K562 (cell line): ENCODE data around the gene SLC5A2. TPM values are rescaled to one million over a fixed set of nuclear protein-coding genes. Genes with fewer than 3 reads are reported as not detected.

ENCODE experiments used
- DDX20 ChIP-seq: fragments of 450-650 bp; IDR thresholded peaks from 2 replicates; pipeline ENCODE4 v1.6.1; 2016; ENCODE audit warnings: missing genetic modification characterization, low read depth, mild to moderate bottlenecking, missing compliant biosample characterization, moderate library complexity
- FOXP1 ChIP-seq: sonication (generic); formaldehyde crosslinking; IDR thresholded peaks from 2 replicates; pipeline ENCODE4 v1.8.0; 2022; ENCODE audit warnings: mild to moderate bottlenecking, missing genetic modification reagents
- MED1 ChIP-seq: sonication (generic); formaldehyde crosslinking; IDR thresholded peaks from 2 replicates; pipeline ENCODE4 v1.8.1; 2023; ENCODE audit warnings: missing genetic modification reagents, borderline replicate concordance
- MGA ChIP-seq: fragments of 450-650 bp; IDR thresholded peaks from 2 replicates; pipeline ENCODE4 v1.6.1; 2016; ENCODE audit warnings: mild to moderate bottlenecking, moderate library complexity
- RAD21 ChIP-seq, 2 experiments: fragments of 250-450 bp in 1 of 2; fragments of 450-650 bp in 1 of 2; sonication (Bioruptor Pico) in 1 of 2; formaldehyde crosslinking in 1 of 2; IDR thresholded peaks in 1 of 2; conservative IDR thresholded peaks in 1 of 2; 2 replicates each; pipeline versions ENCODE4 v1.4.0 to v1.8.0; 2020 to 2022; ENCODE audit warnings: mild to moderate bottlenecking in 2 of 2, moderate library complexity in 1 of 2
- RBFOX2 ChIP-seq: fragments of 200-400 bp; formaldehyde crosslinking; IDR thresholded peaks from 2 replicates; pipeline ENCODE4 v1.6.1; 2017; ENCODE audit warnings: low read depth, mild to moderate bottlenecking, low read length, moderate library complexity
- SMAD4 ChIP-seq: fragments of 250-450 bp; sonication (Bioruptor Pico); conservative IDR thresholded peaks from 2 replicates; pipeline ENCODE4 v1.8.0; 2021; ENCODE audit warnings: inconsistent platforms, mild to moderate bottlenecking, moderate library complexity
- SUPT5H ChIP-seq: fragments of 450-650 bp; IDR thresholded peaks from 2 replicates; pipeline ENCODE4 v1.6.1; 2016
- ZNF57 ChIP-seq: fragments of 450-650 bp; formaldehyde crosslinking; IDR thresholded peaks from 2 replicates; pipeline ENCODE4 v1.4.0; 2020; ENCODE audit warnings: mild to moderate bottlenecking, moderate library complexity
- ZNF644 ChIP-seq: fragments of 200-800 bp; sonication (Bioruptor generic); IDR thresholded peaks from 2 replicates; pipeline ENCODE4 v1.6.1; 2016; ENCODE audit warnings: low read depth, missing genetic modification characterization, missing compliant biosample characterization
- ZNF780A ChIP-seq: fragments of 250-450 bp; sonication (Bioruptor Pico); IDR thresholded peaks from 2 replicates; pipeline ENCODE4 v1.5.0; 2021; ENCODE audit warnings: mild to moderate bottlenecking
- polyA plus RNA-seq, 8 experiments: library from polyadenylated mRNA; depleted of rRNA in 4 of 8; stranded (reverse) in 5 of 8; unstranded in 3 of 8; fragments of >200 nt; fragmentation: Nextera tagmentation in 2 of 8; fragmentation: Illumina TruSeq in 1 of 8; extraction: Ambion mirVana in 2 of 8; extraction: Trizol in 1 of 8; gene quantifications; 2 replicates each; pipeline versions ENCODE4 v1.2.1 to v1.2.3, GENCODE V29; 2011 to 2014; ENCODE audit warnings: inconsistent platforms in 1 of 8, missing spikeins in 1 of 8
- total RNA-seq, 7 experiments: library from RNA; depleted of rRNA in 6 of 7; stranded (reverse); fragments of >200 nt in 6 of 7; fragmentation: Illumina TruSeq in 2 of 7; extraction: Trizol in 2 of 7; gene quantifications; 2 replicates each; pipeline versions ENCODE4 v1.2.1 to v1.2.3, GENCODE V29; 2011 to 2021; ENCODE audit warnings: low replicate concordance in 1 of 7
- TF ChIP-seq, protein P1 (sequence below): IDR thresholded peaks from 2 replicates; pipeline ENCODE4 v1.6.1; 2012; ENCODE audit warnings: low read depth, low read length, improper control_type of control experiment, borderline replicate concordance

Gene SLC5A2
- total and polyA plus RNA-seq, 9 of the 15 experiments (the other 6 are each of a cell fraction or from before 2014, with no cell fraction given), result 0.07 to 2.7 (median 2.2) TPM; not detected in 6

DNA sequence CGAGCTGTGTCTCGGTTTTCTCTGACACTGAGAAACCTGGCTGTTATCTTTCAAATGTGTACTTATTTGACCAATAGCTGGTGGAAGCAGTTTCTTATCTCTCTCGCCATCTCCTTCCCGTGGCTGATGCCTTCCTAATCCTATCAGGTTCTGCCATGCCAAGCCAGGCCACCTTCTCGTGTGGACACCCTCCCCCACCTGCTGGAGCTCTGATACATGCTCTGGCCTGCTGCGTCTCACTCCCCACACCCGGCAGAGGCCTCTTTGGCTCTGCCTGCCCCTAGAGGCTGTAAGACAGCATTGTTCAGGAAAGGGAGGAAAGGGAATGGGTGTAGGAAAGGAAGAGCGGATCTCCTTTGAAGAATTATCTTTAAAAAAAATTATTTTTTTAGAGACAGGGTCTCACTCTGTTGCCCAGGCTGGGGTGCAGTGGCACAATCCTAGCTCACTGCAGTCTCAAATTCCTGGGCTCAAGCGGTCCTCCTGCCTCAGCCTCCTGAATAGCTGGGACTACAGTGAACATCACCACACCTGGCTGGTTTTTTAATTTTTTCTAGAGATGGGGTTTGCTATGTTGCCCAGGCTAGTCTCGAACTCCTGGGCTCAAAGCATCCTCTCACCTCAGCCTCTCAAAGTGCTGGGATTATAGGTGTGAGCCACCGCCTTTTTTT, 31.1 kb upstream of the SLC5A2 start (continued):
- peak; percentile 44; the same call in 1 of the 2 replicates for TF ChIP-seq MGA
- no peak for TF ChIP-seq ZNF644 (tag)
- peak; percentile 12 to 58; a peak in 2 of 4 replicates for TF ChIP-seq RAD21 (CRISPR knock-in tag; conservative IDR thresholded peaks at IDR 0.05 in 1 of 2, IDR thresholded peaks at IDR 0.05 in 1 of 2)
- no peak for TF ChIP-seq MED1 (CRISPR knock-in tag)
- TF ChIP-seq RBFOX2, result no peak
- TF ChIP-seq DDX20 (tag), result no peak
- TF ChIP-seq ZNF57 (CRISPR knock-in tag), result no peak
- no peak for TF ChIP-seq FOXP1
- TF ChIP-seq SMAD4 (CRISPR knock-in tag), result no peak
- no peak for TF ChIP-seq SUPT5H
- TF ChIP-seq ZNF780A, result no peak
- TF ChIP-seq, protein P1, sequence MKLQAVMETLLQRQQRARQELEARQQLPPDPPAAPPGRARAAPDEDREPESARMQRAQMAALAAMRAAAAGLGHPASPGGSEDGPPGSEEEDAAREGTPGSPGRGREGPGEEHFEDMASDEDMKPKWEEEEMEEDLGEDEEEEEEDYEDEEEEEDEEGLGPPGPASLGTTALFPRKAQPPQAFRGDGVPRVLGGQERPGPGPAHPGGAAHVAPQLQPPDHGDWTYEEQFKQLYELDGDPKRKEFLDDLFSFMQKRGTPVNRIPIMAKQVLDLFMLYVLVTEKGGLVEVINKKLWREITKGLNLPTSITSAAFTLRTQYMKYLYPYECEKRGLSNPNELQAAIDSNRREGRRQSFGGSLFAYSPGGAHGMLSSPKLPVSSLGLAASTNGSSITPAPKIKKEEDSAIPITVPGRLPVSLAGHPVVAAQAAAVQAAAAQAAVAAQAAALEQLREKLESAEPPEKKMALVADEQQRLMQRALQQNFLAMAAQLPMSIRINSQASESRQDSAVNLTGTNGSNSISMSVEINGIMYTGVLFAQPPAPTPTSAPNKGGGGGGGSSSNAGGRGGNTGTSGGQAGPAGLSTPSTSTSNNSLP, result no peak
